ENCODE results near the gene FBXW8.
A peak's percentile ranks its signal among the peaks of the same experiment; 100 is the strongest.

Gene FBXW8

GRCh38 chr12:116990971-116991966 lies 80.5 kb downstream of the FBXW8 start:
- DNase-seq: no peak
- TF ChIP-seq POLR2A (IDR thresholded peaks at IDR 0.05; ENCODE audit: low read length) (no peak), GATA1 (IDR thresholded peaks at IDR 0.05; ENCODE audit: low read depth, low read length) (no peak)

- DNase-seq: no peak
- TF ChIP-seq GATA1 (IDR thresholded peaks at IDR 0.05; ENCODE audit: low read depth, low read length) (no peak), POLR2A (IDR thresholded peaks at IDR 0.05; ENCODE audit: low read length) (no peak)
Measured at GRCh38 chr12:116996093-116996492, 85.3 kb downstream of the FBXW8 start.

GRCh38 chr12:116996621-116997020 lies 85.9 kb downstream of the FBXW8 start:
- TF ChIP-seq POLR2A (IDR thresholded peaks at IDR 0.05; ENCODE audit: low read length): no peak
- no peak for TF ChIP-seq GATA1 (IDR thresholded peaks at IDR 0.05; ENCODE audit: low read depth, low read length)
- no peak for DNase-seq

- no peak for TF ChIP-seq GATA1 (IDR thresholded peaks at IDR 0.05; ENCODE audit: low read depth, low read length)
- no peak for TF ChIP-seq POLR2A (IDR thresholded peaks at IDR 0.05; ENCODE audit: low read length)
- DNase-seq: no peak
Measured at GRCh38 chr12:116999066-116999465, 88.3 kb downstream of the FBXW8 start.

GRCh38 chr12:117000316-117000715 lies 89.6 kb downstream of the FBXW8 start:
- DNase-seq: no peak
- TF ChIP-seq POLR2A (IDR thresholded peaks at IDR 0.05; ENCODE audit: low read length) (no peak), GATA1 (IDR thresholded peaks at IDR 0.05; ENCODE audit: low read depth, low read length) (no peak)

- no peak for DNase-seq
- TF ChIP-seq GATA1 (IDR thresholded peaks at IDR 0.05; ENCODE audit: low read depth, low read length): no peak
- TF ChIP-seq POLR2A (IDR thresholded peaks at IDR 0.05; ENCODE audit: low read length): no peak
Measured at GRCh38 chr12:117002051-117002817, 91.5 kb downstream of the FBXW8 start.

- TF ChIP-seq POLR2A (IDR thresholded peaks at IDR 0.05; ENCODE audit: low read length) (no peak), GATA1 (IDR thresholded peaks at IDR 0.05; ENCODE audit: low read depth, low read length) (no peak)
- no peak for DNase-seq
Measured at GRCh38 chr12:117003883-117004404, 93.2 kb downstream of the FBXW8 start.

- TF ChIP-seq GATA1 (IDR thresholded peaks at IDR 0.05; ENCODE audit: low read depth, low read length): no peak
- DNase-seq: peak in 1 of 2 experiments; percentile 46
Measured at GRCh38 chr12:117005417-117006046, 94.8 kb downstream of the FBXW8 start.

- no peak for DNase-seq
- TF ChIP-seq GATA1 (IDR thresholded peaks at IDR 0.05; ENCODE audit: low read depth, low read length) (no peak), POLR2A (IDR thresholded peaks at IDR 0.05; ENCODE audit: low read length) (no peak)
Measured at GRCh38 chr12:117006333-117006732, 95.6 kb downstream of the FBXW8 start.

GRCh38 chr12:117007577-117007976 lies 96.8 kb downstream of the FBXW8 start:
- no peak for DNase-seq
- TF ChIP-seq POLR2A (IDR thresholded peaks at IDR 0.05; ENCODE audit: low read length): no peak

- TF ChIP-seq GATA1 (IDR thresholded peaks at IDR 0.05; ENCODE audit: low read depth, low read length): no peak
- TF ChIP-seq POLR2A (IDR thresholded peaks at IDR 0.05; ENCODE audit: low read length): no peak
- DNase-seq: no peak
Measured at GRCh38 chr12:117009759-117010158, 99.0 kb downstream of the FBXW8 start.

GRCh38 chr12:117010693-117011451 lies 100.1 kb downstream of the FBXW8 start:
- no peak for TF ChIP-seq POLR2A (IDR thresholded peaks at IDR 0.05; ENCODE audit: low read length)
- no peak for TF ChIP-seq GATA1 (IDR thresholded peaks at IDR 0.05; ENCODE audit: low read depth, low read length)

More at GRCh38 chr12:117010693-117011451, 100.1 kb downstream of the FBXW8 start:
- no peak for DNase-seq
